Kidney tubule cell (primary cell): ENCODE results near the gene CDK5R2.
A peak's percentile ranks its signal among the peaks of the same experiment; 100 is the strongest.
"Not testable (repeated sequence)": the region's sequence is repeated elsewhere in the genome, so short reads cannot be mapped to it uniquely, and the experiment has no call there.

Experiments
- DNase-seq: peaks from one replicate; pipeline ENCODE4 v3.0.0-alpha.2; 2018; ENCODE audit warnings: low spot score

CDK5R2 gene

DNA sequence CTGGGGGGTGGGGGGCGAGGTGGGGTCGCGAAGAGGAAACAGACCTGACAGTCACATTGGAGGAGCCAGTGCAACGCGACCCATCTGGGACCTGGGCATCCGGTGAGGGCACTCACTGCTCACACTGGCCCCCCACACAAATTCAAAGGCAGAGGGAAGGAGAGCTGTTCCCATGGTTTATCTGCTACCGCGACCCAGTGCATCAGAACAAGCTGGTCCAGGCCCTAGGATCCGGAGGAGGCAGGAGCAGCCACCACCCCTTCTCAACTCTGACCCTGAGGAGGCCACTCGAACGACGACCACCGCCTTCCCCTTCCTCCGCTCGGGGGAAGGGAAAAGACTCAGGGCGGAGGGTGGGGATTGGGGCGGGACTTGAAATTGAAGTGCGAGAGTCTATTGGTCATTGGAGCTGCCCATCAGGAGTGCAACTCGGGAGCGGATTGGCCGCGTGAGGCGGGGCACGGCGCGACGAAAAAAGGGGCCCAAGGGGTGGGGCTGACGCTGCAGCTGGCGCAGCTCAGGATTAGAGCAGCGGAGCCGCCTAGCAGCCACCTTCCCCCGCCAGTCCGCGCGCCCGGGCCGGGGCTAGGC, at the start of gene CDK5R2:
TSS of gene CDK5R2 (plus strand) at position 526 of the 591 bp plus-strand sequence. CDS start 155 bp downstream, outside the sequence.
- peak; percentile 80 for DNase-seq

DNA sequence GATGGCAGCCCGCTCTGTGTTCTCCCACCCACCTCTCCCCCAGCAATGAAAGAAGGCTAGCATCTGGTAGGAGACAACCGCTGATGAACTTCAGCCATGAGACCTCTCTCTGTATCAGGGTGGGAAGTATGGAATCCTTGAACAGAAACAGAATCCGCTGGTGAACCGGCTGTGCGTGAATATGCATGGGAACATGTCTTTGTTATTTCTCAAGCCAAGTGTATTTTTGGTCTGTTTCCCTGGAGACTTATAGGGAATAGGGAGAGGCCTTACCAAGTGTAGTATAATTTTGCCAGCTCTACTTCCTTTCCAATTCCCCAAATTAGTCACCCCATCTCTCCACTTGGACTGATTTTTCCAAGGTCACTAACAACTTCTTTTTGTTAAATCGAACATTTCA, 48.7 kb upstream of the CDK5R2 start:
- no peak for DNase-seq

DNA sequence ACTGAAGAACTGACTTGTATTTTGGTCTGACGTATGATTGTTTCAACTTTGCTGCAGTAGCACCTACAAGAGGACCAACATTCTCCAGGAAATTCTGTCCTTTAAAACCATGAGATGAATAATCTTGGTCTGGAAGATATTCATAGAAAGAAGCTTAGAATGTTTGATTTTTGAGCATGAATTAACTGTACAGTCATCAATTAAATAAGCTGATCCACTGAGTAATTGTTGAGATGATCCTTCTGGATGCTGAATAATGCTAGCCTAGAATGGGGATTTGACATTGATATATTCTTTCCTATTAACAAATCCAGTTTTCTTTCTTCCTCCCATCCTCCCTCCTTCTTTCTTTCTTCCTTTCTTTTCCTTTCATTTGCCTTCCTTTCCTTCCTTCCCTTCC, 39.0 kb upstream of the CDK5R2 start:
- DNase-seq, result no peak

DNA sequence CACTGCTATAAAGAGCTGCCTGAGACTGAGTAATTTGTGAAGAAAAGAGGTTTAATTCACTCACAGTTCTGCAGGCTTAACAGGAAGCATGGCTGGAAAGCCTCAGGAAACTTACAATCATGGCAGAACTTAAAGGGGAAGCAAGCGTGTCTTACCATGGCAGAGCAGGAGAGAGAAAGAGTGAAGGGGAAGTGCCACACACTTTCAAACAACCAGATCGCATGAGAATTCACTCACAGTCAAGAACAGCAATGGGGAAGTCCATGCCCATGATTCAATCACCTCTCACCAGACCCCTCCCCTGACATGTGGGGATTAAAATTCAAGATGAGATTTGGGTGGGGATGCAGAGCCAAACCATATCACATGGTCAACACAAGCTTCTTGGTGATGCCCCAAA, 34.7 kb upstream of the CDK5R2 start:
- no peak for DNase-seq

DNA sequence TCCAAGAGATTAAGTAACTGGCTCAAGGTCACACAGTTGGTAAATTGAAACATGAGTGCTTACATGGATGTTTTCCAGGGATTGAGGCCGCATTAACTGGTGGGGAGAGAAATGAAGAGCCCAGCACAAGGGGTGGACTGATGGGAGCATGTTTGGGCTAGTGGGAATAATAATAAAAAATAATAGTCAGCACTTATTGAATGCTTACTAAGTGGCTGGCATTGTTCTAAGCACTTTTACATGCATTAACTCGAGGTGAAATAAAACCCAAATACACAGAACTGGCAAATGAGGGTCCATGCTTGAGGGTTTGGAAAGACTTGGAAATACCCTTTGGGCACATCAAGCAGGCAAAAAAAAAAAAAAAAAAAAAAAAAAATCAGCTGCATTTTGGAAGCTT, 34.0 kb upstream of the CDK5R2 start:
- DNase-seq, result no peak

DNA sequence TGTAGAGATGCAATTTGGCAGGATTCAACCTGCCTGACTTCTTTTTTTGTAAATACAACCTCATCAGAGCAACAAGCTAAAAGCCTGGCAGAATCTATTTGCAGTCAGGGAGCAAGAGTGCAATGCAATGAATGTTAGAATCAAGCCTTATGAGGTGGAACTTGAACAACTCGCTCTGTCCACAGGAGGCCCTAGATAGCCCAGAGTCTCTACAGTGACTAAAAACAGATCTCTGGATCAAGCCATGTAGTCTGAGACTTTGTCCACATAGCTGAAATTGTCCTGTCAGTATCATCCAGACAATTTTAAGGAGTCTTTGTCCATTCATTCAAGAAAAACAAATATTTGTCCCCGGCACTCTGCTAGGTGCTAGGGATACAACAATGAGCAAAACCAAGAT, 32.0 kb upstream of the CDK5R2 start:
- no peak for DNase-seq

DNA sequence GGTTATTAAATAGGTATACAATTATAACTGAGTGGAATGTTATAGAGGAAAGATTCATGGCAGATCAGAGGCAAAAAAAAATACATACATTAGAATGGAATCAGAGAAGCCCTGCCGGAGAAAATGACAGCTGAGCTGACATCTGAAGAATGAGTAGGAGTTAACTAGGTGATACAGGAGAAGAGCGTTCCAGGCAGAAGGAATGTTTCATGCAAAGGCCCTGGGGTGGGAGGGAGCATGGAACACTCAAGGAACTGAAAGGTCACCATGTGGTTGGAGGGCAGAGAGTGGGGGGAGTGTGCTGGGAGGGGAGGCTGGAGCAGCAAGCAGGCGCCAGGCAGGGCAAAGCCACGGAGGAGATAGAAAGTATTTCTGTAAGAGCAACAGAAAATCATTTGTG, 31.6 kb upstream of the CDK5R2 start:
- DNase-seq, result no peak

DNA sequence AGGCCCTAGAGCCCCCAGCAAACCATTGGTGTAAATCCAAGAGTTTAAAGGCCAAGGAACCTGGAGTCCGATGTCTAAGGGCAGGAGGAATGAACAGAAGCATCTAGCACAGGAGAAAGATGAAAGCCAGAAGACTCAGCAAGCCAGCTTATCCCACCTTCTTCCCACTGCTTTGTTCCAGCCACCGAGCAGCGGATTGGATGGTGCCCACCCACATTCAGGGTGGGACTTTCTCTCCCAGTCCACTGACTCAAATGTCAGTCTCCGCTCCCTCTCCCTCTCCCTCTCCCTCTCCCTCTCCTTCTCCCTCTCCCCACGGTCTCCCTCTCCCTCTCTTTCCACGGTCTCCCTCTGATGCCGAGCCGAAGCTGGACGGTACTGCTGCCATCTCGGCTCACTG, 29.0 kb upstream of the CDK5R2 start:
- DNase-seq, result not testable (repeated sequence)

DNA sequence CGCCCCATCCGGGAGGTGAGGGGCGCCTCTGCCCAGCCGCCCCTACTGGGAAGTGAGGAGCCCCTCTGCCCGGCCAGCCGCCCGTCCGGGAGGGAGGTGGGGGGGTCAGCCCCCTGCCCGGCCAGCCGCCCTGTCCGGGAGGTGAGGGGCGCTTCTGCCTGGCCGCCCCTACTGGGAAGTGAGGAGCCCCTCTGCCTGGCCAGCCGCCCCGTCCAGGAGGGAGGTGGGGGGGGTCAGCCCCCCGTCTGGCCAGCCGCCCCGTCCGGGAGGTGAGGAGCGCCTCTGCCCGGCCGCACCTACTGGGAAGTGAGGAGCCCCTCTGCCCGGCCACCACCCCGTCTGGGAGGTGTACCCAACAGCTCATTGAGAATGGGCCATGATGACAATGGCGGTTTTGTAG, 27.7 kb upstream of the CDK5R2 start:
- DNase-seq, result not testable (repeated sequence)

DNA sequence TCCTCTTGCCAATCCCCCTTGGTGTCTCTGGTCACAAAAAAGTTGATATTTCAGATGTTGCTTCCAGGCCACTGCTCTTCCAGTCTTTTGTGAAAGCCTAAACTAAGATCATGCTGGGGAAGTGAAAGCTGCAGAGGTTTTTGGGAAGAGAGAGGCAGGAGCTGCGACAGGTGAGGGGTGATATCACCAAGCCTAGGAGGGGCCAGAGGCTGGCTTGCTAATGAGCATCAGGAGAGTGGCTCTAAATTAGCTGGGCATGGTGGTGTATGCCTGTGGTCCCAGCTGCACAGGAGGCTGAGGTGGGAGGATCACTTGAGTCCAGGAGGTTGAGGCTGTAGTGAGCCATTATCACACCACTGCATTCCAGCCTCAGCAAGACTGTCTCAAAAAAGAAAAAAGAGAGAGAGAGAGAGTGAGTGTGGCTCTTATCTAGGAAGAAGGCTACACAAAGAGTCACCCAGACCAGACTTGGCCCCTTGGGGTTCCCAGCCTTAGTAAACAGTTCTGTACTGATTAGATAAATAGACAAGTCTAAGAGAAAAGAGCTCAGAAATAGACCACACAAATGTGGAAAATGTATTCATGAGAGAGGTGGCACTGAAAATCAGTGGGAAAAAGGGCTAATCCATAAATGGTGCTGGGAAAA, 14.6 kb upstream of the CDK5R2 start:
- DNase-seq, result no peak

DNA sequence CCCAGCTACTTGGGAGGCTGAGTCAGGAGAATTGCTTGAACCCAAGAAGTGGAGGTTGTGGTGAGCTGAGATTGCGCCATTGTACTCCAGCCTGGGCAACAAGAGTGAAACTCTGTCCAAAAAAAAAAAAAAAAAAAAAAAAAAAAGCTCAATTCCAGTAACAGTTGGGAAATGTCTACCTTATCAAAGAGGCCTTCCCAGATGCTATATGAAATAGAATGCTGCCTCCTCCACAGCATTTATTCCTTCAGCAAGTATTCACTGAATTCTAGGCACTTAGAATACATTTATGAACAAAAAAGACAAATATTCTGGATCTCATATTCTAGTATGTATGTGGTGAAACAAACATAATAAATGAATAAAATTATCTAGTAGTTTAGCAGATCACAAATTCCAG, 12.8 kb upstream of the CDK5R2 start:
- DNase-seq, result no peak

DNA sequence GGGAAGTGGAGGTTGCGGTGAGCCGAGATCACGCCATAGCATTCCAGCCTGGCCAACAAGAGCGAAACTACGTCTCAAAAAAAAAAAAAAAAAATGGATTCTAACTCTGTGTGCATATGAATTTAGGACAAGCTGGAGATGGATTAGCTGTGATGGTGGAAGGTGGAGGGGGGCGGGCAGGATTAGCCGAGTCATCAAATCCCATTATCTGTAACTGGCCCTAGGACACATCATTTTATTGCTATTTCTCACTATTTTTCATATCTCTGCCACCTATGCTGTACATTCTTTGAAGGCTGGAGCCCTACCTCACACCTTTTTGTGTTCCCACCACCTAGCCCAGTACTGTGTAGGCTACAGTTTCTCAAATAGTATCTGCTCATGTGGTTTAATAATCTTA, 7.3 kb upstream of the CDK5R2 start:
- no peak for DNase-seq

DNA sequence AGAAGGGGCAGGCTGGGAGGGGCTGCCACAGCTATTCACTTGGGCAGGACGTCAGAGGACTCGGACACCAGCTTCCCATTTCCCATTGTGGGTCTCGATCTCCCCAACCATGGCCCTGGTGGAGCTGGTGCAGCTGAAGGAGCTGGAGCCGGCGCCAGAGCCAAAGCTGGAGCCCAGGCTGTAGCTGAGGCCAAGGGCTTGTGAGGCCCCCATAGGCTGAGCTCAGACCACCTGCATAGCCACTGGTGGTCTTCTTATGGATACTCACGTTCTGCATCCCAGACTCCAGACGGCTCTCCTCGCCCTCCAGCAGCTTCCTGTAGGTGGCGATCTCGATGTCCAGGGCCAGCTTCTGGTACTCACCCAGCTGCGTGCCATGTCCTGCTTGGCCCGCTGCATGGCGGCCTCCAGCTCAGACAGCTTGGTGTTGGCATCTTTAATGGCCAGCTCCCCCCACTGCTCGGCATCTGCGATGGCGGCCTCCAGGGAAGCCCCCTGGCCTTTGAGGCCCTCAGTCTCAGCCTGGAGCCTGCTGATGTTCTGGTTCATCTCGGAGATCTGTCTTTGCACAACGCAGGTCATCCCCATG, 6.0 kb upstream of the CDK5R2 start:
- no peak for DNase-seq

DNA sequence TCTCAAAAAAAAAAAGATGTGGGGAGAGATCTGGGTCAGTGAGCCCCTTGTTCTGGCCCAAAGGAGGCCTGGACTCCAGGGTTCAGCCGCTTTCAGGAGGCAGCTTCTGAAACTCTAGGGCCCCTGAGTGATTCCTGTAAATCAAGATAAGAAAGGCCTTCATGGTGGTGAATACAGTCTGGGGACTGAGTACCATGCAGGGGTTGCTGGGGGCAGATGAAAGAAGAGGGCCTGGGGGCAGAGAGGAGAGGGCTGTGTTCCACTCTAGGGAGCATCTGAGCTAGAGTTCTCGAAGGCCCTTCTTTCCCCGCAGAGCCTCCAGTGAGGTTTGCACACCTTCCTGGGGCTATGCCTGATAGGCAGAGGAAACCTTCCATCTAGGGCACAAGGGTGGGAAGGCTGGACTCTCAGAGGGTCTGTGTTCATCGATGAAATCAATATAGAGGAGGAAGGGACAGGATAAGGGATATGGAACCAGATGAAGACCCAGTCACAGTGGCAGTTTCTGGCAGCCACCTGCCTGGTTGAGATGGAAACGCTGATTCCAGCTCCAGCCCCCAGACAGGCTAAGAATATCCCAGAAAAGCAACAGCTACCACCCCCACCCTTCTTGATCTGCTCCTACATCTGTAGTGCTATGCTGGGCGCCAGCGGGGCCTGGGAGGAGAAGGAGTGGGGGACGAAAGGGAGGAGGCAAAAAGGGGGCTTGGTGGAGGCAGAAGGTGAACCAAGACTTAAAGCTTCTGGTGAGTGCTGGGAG, 4.7 kb upstream of the CDK5R2 start:
- no peak for DNase-seq

DNA sequence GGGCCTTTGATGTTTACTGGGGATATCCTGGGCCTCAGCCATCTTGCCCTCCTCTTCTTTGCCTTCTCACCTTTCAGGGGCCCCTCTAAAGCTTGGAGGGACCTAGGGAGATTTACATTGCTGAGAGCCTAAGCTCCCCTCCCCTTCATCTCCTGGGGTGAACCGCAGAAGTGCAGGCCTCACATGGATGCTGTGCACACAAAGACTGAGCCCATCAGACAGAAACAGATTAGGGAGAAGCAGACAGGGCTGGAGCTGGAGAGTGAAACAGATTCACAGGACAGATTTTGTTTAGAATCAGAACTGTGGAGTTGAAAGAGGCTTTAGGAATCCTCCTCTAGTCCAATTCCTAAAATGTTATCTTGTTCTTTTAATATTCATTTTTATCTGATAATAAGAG, 3.4 kb upstream of the CDK5R2 start:
- no peak for DNase-seq

DNA sequence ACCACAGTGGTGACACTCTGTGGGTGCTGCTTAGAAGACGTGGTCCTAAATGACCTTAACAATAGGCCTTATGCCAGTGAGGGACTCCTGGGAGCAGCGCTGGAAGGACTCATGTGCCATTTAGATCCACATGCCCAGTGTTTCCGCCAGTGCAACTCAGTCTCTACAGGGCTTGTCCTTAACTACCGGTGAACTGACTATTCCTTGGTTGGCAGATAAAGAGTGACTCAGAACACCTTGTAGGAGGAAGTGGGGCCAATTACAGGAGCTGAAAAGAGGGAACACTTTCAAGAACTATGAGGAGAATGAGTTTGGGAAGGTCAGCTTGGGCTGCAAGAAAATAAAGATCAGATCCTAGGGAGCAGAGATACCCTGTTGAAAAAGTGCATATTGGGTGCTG, 1.8 kb upstream of the CDK5R2 start:
- DNase-seq, result peak; percentile 18

DNA sequence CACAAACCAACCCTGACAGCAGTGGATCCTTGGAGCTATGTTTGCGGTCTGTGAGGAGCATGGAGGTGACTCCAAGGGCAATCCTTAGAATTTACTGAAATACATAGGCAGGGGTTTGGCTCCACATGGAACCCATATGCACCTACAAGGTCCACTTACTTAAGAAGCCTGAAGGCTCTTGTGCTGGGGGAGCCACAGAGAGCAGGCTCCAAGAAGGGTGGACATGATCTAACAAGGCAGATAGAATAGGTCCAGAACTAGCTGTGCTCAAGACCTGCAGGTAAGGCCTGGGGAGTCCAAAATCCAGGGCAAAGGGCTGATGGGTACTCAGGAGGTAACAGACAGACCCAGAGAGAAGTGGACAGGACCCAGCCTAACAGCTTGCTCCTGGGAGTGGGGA, 1.2 kb upstream of the CDK5R2 start:
- no peak for DNase-seq

DNA sequence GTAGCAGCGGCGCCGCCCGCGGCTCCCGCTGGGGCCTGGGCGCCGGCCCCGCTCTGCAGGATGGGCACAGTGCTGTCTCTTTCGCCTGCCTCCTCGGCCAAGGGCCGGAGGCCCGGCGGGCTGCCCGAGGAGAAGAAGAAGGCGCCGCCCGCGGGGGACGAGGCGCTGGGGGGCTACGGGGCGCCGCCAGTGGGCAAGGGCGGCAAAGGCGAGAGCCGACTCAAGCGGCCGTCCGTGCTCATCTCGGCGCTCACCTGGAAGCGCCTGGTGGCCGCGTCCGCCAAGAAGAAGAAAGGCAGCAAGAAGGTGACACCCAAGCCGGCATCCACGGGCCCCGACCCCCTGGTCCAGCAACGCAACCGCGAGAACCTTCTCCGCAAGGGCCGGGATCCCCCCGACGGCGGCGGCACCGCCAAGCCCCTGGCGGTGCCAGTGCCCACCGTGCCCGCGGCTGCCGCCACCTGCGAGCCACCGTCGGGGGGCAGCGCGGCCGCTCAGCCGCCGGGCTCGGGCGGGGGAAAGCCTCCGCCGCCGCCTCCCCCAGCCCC, 369 bp downstream of the CDK5R2 start:
- no peak for DNase-seq

DNA sequence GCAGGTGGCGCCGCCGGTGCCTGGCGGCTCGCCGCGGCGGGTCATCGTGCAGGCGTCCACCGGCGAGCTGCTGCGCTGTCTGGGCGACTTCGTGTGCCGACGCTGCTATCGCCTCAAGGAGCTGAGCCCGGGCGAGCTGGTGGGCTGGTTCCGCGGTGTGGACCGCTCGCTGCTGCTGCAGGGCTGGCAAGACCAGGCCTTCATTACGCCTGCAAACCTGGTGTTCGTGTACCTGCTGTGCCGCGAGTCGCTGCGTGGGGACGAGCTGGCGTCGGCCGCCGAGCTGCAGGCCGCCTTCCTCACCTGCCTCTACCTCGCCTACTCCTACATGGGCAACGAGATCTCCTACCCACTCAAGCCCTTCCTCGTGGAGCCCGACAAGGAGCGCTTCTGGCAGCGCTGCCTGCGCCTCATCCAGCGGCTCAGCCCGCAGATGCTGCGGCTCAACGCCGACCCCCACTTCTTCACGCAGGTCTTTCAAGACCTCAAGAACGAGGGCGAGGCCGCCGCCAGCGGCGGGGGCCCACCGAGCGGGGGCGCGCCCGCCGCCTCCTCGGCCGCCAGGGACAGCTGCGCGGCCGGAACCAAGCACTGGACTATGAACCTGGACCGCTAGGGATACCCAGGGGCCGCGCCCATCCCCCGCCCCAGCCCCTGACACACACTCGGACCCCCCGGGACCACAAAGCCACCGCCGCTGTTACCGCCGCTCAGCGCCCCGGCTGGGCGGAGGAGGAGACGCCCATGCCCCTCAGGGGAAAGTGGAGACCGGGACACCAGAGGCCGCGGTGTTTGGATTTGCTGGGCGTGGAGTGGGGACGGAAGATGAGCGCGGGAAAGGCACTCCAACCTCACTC, 1.1 kb downstream of the CDK5R2 start:
- no peak for DNase-seq

DNA sequence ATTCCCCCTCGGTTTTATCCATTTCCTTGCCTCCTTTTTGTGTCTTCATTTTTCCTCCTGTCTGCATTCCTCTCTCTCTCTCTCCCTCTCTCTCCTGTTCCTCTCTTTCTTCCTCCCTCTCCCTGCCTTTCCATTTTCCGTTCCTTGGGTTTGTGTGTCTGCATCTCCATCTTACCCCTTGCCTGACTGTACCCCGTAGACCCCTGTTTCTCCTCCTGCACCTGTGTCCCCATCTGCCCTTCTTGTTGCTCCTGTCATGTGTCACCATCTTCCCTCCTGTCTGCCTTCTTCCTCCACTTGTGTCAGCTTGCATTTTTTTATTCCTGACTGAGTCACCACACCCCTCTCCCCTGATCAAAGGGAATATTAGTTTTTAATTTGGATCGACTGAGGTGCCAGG, 1.8 kb downstream of the CDK5R2 start:
- no peak for DNase-seq

DNA sequence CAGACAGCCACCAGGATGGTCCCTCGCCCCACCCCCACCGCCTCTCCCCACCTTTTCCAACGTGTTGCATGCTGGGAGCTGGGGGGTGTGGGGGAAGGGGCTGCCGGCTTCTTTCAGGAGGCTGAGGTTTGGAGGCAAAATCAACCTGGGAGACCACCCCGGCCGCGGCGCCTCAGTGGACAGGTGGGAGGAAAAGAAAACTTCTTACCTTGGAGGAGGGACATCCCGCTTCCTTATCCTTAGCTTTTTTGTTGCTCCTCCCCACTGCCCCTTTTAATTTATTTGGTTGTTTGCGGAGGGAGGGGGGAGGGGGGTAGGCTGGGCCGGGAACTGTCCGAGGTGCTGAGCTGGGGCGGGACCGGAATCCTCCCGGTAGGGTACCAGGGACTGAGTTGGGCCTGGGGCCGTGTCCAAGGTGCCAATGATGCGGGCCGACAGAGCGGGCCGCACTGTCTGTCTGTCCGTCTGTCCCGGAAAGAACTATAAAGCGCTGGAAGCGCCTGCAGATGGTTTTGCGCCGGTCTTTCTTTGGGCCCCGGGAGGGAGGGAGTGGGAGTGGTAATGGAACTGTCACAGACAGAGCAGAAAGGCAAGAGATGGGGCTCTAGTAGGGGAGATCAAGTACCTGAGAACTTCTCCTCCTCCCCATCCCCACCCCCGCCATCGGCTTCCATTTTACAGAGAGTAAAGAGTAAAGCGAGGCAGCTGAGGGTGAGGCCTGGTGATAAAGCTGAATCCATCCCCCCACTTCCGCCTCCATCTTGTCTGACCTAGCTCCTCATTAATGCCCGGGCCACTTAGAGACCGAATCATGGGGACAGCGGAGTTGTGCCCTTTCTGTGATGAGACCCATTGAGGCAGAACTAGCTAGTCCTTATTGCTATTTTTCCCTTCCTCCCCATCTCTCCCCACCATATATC, 2.4 kb downstream of the CDK5R2 start:
- DNase-seq, result no peak
